SK-N-SH treated with all-trans-retinoic acid at 6 μM for 48 hours (cell line): ENCODE measurements around the gene CPNE2.

Source experiments
- ARNTL ChIP-seq: fragments of 450-650 bp; formaldehyde crosslinking; IDR thresholded peaks from 2 replicates; pipeline ENCODE4 v1.5.0; 2020; ENCODE audit warnings: low read depth, mild to moderate bottlenecking, moderate library complexity, borderline replicate concordance
- CSDC2 ChIP-seq: fragments of 250-450 bp; sonication (Bioruptor Pico); IDR thresholded peaks from 2 replicates; pipeline ENCODE4 v1.5.0; 2020; ENCODE audit warnings: mild to moderate bottlenecking, moderate library complexity
- ESRRG ChIP-seq: fragments of 250-450 bp; sonication (Bioruptor Pico); IDR thresholded peaks from 2 replicates; pipeline ENCODE4 v1.6.1; 2021; ENCODE audit warnings: mild to moderate bottlenecking
- OSR1 ChIP-seq: fragments of 250-450 bp; sonication (Bioruptor Pico); IDR thresholded peaks from 2 replicates; pipeline ENCODE4 v1.8.0; 2022; ENCODE audit warnings: moderate library complexity, mild to moderate bottlenecking, inconsistent platforms
- PPARA ChIP-seq: fragments of 250-450 bp; sonication (Bioruptor Pico); IDR thresholded peaks from 2 replicates; pipeline ENCODE4 v1.5.0; 2020; ENCODE audit warnings: mild to moderate bottlenecking, borderline replicate concordance
- RARB ChIP-seq: fragments of 250-450 bp; sonication (Bioruptor Pico); IDR thresholded peaks from 2 replicates; pipeline ENCODE4 v1.8.0; 2021; ENCODE audit warnings: mild to moderate bottlenecking, moderate library complexity
- TOX ChIP-seq: fragments of 250-450 bp; sonication (Bioruptor Pico); IDR thresholded peaks from 2 replicates; pipeline ENCODE4 v1.8.0; 2021; ENCODE audit warnings: mild to moderate bottlenecking, moderate library complexity, borderline replicate concordance
- ZC3H10 ChIP-seq: fragments of 250-450 bp; sonication (Bioruptor Pico); IDR thresholded peaks from 2 replicates; pipeline ENCODE4 v1.5.1; 2021; ENCODE audit warnings: mild to moderate bottlenecking, moderate library complexity
- ZFP30 ChIP-seq: fragments of 450-650 bp; formaldehyde crosslinking; IDR thresholded peaks from 2 replicates; pipeline ENCODE4 v1.5.0; 2022; ENCODE audit warnings: mild to moderate bottlenecking, moderate library complexity
- ZNF565 ChIP-seq: fragments of 450-650 bp; formaldehyde crosslinking; conservative IDR thresholded peaks from 2 replicates; pipeline ENCODE4 v1.5.0; 2020; ENCODE audit warnings: low read depth, mild to moderate bottlenecking, moderate library complexity
- ZNF8 ChIP-seq: fragments of 450-650 bp; formaldehyde crosslinking; IDR thresholded peaks from 2 replicates; pipeline ENCODE4 v1.5.0; 2020; ENCODE audit warnings: mild to moderate bottlenecking, moderate library complexity
- TF ChIP-seq, protein P1 (sequence below): fragments of 250-450 bp; sonication (Bioruptor Pico); IDR thresholded peaks from 2 replicates; pipeline ENCODE4 v1.8.0; 2020; ENCODE audit warnings: mild to moderate bottlenecking, moderate library complexity, borderline replicate concordance
- TF ChIP-seq, protein P2 (sequence below): fragments of 250-450 bp; sonication (Bioruptor Pico); IDR thresholded peaks from 2 replicates; pipeline ENCODE4 v1.5.0; 2020; ENCODE audit warnings: mild to moderate bottlenecking, moderate library complexity
- TF ChIP-seq, protein P3 (sequence below): fragments of 250-450 bp; sonication (Bioruptor Pico); IDR thresholded peaks from 2 replicates; pipeline ENCODE4 v1.8.0; 2021; ENCODE audit warnings: low read depth, mild to moderate bottlenecking, moderate library complexity, borderline replicate concordance

DNA sequence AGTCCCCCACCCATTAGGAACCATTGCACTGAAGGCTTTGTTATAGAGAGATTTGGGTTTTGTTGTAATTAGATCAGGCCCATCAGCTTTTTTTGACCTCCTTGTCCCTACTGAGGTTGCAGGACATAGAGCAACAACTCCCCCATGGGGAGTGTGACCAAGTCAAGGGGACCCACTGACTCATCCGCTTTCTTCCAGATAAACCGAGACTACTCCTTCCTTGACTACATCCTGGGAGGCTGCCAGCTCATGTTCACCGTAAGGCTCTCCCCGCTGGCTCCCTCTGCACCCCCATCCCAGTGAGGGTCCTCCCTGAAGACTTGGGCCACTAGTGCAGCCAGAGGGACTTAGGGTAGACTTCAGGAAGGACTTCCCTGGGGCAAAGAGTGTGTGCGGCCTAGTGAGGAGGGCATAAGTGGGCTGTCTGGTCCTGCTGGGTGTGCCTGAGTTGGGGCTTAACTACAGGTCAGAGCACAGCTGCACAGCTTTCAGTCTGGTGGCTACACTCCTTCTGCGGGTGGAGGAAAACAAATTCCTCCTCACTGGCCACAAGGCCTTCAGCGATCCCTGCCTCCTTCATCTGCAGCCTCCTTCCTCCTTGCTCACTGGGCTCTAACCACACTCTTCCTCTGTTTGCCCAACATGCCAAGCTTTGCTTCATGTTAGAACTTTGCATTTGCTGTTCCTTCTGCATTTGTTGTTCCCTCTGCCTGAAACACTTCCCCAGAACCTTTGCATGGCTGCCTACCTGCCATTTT, 31.0 kb downstream of the CPNE2 start:
- TF ChIP-seq ESRRG (CRISPR knock-in tag) = no peak
- TF ChIP-seq ZNF8 = no peak
- TF ChIP-seq, protein P1, sequence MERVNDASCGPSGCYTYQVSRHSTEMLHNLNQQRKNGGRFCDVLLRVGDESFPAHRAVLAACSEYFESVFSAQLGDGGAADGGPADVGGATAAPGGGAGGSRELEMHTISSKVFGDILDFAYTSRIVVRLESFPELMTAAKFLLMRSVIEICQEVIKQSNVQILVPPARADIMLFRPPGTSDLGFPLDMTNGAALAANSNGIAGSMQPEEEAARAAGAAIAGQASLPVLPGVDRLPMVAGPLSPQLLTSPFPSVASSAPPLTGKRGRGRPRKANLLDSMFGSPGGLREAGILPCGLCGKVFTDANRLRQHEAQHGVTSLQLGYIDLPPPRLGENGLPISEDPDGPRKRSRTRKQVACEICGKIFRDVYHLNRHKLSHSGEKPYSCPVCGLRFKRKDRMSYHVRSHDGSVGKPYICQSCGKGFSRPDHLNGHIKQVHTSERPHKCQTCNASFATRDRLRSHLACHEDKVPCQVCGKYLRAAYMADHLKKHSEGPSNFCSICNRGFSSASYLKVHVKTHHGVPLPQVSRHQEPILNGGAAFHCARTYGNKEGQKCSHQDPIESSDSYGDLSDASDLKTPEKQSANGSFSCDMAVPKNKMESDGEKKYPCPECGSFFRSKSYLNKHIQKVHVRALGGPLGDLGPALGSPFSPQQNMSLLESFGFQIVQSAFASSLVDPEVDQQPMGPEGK (CRISPR knock-in tag) = no peak
- TF ChIP-seq ARNTL (CRISPR knock-in tag) = no peak
- TF ChIP-seq, protein P2, sequence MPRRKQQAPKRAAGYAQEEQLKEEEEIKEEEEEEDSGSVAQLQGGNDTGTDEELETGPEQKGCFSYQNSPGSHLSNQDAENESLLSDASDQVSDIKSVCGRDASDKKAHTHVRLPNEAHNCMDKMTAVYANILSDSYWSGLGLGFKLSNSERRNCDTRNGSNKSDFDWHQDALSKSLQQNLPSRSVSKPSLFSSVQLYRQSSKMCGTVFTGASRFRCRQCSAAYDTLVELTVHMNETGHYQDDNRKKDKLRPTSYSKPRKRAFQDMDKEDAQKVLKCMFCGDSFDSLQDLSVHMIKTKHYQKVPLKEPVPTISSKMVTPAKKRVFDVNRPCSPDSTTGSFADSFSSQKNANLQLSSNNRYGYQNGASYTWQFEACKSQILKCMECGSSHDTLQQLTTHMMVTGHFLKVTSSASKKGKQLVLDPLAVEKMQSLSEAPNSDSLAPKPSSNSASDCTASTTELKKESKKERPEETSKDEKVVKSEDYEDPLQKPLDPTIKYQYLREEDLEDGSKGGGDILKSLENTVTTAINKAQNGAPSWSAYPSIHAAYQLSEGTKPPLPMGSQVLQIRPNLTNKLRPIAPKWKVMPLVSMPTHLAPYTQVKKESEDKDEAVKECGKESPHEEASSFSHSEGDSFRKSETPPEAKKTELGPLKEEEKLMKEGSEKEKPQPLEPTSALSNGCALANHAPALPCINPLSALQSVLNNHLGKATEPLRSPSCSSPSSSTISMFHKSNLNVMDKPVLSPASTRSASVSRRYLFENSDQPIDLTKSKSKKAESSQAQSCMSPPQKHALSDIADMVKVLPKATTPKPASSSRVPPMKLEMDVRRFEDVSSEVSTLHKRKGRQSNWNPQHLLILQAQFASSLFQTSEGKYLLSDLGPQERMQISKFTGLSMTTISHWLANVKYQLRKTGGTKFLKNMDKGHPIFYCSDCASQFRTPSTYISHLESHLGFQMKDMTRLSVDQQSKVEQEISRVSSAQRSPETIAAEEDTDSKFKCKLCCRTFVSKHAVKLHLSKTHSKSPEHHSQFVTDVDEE (CRISPR knock-in tag) = no peak
- no peak for TF ChIP-seq ZC3H10 (CRISPR knock-in tag)
- TF ChIP-seq RARB (CRISPR knock-in tag) = no peak
- no peak for TF ChIP-seq PPARA (CRISPR knock-in tag)
- no peak for TF ChIP-seq TOX (CRISPR knock-in tag)
- TF ChIP-seq ZFP30 (CRISPR knock-in tag) = no peak
- TF ChIP-seq ZNF565 = no peak
- TF ChIP-seq, protein P3, sequence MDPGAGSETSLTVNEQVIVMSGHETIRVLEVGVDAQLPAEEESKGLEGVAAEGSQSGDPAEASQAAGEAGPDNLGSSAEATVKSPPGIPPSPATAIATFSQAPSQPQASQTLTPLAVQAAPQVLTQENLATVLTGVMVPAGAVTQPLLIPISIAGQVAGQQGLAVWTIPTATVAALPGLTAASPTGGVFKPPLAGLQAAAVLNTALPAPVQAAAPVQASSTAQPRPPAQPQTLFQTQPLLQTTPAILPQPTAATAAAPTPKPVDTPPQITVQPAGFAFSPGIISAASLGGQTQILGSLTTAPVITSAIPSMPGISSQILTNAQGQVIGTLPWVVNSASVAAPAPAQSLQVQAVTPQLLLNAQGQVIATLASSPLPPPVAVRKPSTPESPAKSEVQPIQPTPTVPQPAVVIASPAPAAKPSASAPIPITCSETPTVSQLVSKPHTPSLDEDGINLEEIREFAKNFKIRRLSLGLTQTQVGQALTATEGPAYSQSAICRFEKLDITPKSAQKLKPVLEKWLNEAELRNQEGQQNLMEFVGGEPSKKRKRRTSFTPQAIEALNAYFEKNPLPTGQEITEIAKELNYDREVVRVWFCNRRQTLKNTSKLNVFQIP (CRISPR knock-in tag) = no peak
- no peak for TF ChIP-seq OSR1 (CRISPR knock-in tag)
- no peak for TF ChIP-seq CSDC2 (CRISPR knock-in tag)
